Measurements from ENCODE around the gene TMEFF2.

Gene TMEFF2

DNA sequence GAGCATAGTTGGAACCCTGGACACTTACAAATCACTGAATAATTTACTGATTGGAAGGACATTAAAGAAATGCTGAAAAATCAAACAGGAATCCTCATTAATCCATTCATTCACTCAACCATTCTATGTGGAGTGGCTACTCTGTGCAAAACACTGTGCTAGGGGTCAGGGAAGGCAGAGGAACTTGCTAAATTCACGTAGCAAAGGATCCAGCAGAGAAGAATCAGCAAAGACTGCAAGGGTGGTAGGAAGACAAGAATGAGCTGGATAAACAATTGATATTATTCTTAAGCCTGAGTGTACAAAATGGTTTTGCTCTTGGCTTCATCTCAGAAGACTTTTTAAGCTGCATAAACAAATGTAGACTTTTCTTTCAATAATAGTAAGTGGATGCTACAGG, 183.5 kb downstream of the TMEFF2 start:
- Mint-ChIP-seq H3K9me3 (no peaks in the 10 kb centered on the region), H3K4me1 (ENCODE audit: low read depth) (no peaks in the 10 kb centered on the region), H3K27me3 (ENCODE audit: low read depth) (peaks cover 14% of the 10 kb centered on the region), H3K27ac (no peak overlapping the region), H3K4me3 (no peak overlapping the region), H3K36me3 (ENCODE audit: low read depth) (no peaks in the 10 kb centered on the region)

GRCh38 chr2:192010073-192010472, 184.7 kb downstream of the TMEFF2 start:
- Mint-ChIP-seq H3K4me3 (no peak overlapping the region), H3K27ac (no peak overlapping the region), H3K27me3 (ENCODE audit: low read depth) (peaks cover 18% of the 10 kb centered on the region), H3K9me3 (no peaks in the 10 kb centered on the region), H3K36me3 (ENCODE audit: low read depth) (no peaks in the 10 kb centered on the region), H3K4me1 (ENCODE audit: low read depth) (no peaks in the 10 kb centered on the region)

GRCh38 chr2:192007581-192008228, 187.0 kb downstream of the TMEFF2 start:
- no peak overlapping the region for H3K4me3 Mint-ChIP-seq
- H3K36me3 Mint-ChIP-seq (ENCODE audit: low read depth): no peaks in the 10 kb centered on the region
- H3K27ac Mint-ChIP-seq: no peak overlapping the region
- H3K4me1 Mint-ChIP-seq (ENCODE audit: low read depth): no peaks in the 10 kb centered on the region
- peaks cover 10% of the 10 kb centered on the region for H3K27me3 Mint-ChIP-seq (ENCODE audit: low read depth)
- no peaks in the 10 kb centered on the region for H3K9me3 Mint-ChIP-seq

DNA sequence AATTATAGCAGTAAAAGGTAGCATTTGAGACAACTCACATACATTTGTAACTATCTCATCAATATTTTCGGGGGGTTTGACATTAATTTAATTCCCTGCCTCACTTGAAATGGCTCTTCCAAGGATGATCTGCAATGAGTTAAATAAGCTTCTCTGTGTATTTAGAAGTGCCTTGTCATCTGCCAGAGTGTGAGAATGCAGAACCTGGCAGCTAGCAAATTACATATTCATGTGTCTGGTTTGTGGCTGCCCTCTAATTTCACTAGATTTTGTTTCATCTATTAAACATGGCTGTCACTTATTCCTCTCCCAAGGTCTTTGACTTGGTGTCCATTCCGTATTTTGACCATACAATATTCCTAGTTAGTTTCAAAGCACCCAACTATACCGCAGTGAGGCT, 189.5 kb downstream of the TMEFF2 start:
- Mint-ChIP-seq H3K4me3 (no peak overlapping the region), H3K36me3 (ENCODE audit: low read depth) (no peaks in the 10 kb centered on the region), H3K9me3 (no peaks in the 10 kb centered on the region), H3K27ac (no peak overlapping the region), H3K27me3 (ENCODE audit: low read depth) (peaks cover 10% of the 10 kb centered on the region), H3K4me1 (ENCODE audit: low read depth) (no peaks in the 10 kb centered on the region)

DNA sequence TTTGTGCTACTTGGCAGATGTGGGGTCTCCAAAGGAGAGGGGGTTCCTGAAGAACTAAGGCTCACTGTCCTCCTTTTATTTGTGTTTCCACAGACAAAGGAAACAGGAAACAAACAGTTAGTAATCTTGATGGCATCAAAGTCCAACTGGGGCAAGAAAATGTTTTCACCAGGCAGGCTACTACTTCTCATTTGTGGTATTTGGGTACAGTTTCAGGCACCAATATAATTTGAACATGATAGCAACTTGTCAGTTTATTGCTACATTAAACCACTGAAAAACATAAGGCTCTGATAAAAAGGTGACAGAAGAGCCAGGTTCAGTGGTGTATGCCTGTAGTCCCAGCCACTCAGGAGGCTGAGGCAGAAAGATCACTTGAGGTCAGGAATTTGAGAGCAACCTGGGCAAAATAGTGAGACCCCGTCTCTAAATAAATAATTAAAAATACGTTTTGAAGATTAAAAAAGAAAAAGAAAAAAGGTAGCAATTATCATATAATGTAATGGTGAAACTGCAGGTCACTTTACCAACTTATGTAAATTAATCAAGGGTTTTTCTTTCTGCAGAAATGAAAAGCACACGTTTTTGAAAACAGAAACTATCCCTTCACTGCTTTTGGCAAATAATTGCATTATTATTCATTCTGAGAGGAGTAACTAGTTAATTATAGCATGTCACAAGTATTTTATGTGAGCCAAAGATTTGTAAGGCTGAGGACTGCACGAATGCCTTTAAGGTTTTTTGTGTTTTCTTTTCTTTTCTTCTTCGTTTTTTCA, 190.4 kb downstream of the TMEFF2 start:
- Mint-ChIP-seq H3K4me3 (no peak overlapping the region), H3K36me3 (ENCODE audit: low read depth) (no peaks in the 10 kb centered on the region), H3K9me3 (no peaks in the 10 kb centered on the region), H3K4me1 (ENCODE audit: low read depth) (no peaks in the 10 kb centered on the region), H3K27ac (no peak overlapping the region), H3K27me3 (ENCODE audit: low read depth) (peaks cover 10% of the 10 kb centered on the region)

DNA sequence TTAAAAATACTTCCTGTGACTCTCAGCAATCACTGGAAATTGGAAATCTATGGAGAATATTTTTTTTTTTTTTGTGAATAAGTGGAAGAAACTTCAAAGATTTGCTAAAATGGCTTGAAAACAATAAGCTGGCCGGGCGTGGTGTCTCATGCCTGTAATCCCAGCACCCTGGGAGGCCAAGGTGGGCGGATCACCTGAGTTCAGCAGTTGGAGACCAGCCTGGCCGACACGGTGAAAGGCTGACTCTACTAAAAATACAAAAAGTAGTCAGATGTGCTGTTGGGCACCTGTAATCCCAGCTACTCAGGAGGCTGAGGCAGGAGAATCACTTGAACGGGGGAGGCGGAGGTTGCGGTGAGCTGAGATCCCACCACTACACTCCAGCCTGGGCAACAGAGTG, 192.3 kb downstream of the TMEFF2 start:
- H3K4me3 Mint-ChIP-seq: no peak overlapping the region
- H3K27ac Mint-ChIP-seq: no peak overlapping the region
- no peaks in the 10 kb centered on the region for H3K9me3 Mint-ChIP-seq
- no peaks in the 10 kb centered on the region for H3K36me3 Mint-ChIP-seq (ENCODE audit: low read depth)
- H3K27me3 Mint-ChIP-seq (ENCODE audit: low read depth): peaks cover 9% of the 10 kb centered on the region
- H3K4me1 Mint-ChIP-seq (ENCODE audit: low read depth): no peaks in the 10 kb centered on the region

DNA sequence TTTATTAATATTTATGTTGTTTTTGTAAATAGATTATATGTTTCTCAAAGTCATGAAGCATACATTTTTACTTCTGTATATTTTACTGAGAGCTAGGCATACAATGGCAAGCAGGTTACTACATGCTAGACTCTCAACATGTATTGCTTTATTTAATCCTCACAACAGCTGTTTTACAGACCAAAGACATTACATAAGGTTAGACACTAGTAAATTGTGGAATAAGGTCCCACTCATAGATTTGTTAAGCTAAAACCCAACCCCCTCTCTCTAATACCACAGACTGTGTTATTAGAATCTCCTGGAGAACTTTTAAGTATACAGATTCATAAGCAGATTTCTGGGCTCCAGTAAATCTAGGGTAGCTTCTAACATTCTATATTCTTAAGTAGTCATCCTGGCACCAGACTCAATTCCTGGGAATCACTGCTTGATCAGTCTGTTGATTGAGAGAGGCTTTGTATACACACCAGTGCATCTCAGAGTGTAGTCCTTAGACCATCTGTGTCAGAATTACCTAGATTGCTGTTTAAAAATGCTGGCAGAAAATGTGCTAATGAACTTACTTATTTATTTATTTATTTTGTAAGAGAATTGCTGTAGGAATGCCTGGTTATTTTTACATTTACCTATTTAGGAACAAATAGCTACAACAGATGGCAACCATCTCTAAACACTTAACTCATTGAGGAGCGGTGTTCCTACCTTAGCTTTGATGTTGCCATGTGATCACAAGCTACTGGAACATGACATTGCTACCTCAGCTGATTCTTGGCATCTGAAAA, 194.3 kb downstream of the TMEFF2 start:
- Mint-ChIP-seq H3K27me3 (ENCODE audit: low read depth) (peaks cover 7% of the 10 kb centered on the region), H3K4me3 (no peak overlapping the region), H3K36me3 (ENCODE audit: low read depth) (no peaks in the 10 kb centered on the region), H3K9me3 (no peaks in the 10 kb centered on the region), H3K4me1 (ENCODE audit: low read depth) (no peaks in the 10 kb centered on the region), H3K27ac (no peak overlapping the region)

DNA sequence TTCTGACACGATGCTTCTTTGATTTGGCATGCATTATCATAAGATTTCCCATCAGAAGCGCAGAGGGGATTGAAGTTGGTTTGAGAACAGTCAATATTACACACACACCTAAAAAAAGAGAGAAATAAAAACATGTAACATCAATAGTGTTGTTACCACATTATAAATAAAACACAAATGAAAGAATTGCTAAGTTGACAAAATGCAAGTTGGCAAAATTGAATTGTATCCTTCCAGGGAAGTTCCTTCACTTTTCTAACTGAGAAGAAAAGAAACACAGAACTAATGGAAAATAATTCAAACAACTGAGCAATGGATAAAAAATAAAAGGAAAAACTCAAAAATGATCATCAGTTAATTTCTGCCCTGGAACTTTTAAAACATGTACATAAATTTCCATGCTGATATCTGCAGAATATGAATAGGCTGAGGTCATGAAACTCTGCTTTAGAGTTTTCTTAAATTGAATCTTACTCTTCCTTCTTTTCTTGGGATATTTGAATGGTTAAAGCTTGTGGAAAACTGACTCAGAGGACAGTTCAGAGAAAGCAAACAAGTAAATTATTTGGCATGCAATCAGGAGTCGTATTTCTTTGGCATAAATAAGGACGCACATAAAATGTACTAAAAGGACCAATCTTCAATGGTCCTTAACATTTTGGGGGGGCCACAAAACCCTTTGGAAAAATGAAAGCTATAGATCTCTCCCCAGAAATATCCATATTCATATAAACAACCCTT, 195.5 kb downstream of the TMEFF2 start:
- Mint-ChIP-seq H3K36me3 (ENCODE audit: low read depth) (no peaks in the 10 kb centered on the region), H3K9me3 (no peaks in the 10 kb centered on the region), H3K4me3 (no peak overlapping the region)

DNA sequence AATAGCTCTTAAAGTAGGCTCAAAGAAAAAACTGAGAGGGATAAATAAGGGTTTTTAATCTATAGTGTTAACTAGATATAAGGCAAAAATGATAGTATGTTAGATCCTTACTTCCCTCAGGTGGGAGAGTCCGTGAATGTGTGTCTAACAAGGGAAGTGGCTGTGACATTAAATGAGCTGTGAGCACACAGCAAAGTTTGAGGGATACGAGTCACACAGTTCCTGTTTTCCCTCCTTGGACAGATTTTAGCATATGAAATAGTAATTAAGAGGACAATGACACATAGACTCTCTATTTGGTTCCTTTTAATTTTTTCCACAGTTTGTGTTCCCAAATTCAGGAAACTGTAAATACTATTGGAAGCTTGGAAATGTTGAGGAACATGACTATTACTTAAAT, 199.4 kb downstream of the TMEFF2 start:
- Mint-ChIP-seq H3K36me3 (ENCODE audit: low read depth) (no peaks in the 10 kb centered on the region), H3K27me3 (ENCODE audit: low read depth) (peaks cover 4% of the 10 kb centered on the region), H3K4me3 (no peak overlapping the region), H3K27ac (no peak overlapping the region), H3K9me3 (no peaks in the 10 kb centered on the region), H3K4me1 (ENCODE audit: low read depth) (no peaks in the 10 kb centered on the region)

More for the DNA sequence above, 195.5 kb downstream of the TMEFF2 start:
- peaks cover 4% of the 10 kb centered on the region for H3K27me3 Mint-ChIP-seq (ENCODE audit: low read depth)
- H3K27ac Mint-ChIP-seq: no peak overlapping the region
- H3K4me1 Mint-ChIP-seq (ENCODE audit: low read depth): no peaks in the 10 kb centered on the region

DNA sequence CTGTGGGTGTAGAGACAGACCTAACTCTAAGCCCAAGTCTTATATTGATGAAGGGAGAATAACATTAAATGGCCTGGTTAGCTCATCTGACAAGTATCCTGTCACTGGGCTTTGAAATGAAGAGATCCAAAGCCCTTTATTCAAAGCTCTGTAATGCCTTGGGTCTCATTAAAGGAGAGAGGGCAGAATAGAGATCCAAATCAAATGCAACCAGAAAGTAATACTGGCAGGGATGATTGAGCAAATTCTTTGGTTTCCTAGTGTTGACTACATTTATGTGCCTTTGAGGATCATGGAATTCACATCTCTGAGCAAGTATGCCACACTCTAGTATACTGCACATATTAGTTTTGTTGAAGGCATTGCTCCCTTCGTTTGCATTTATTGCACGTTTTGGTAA, 200.0 kb downstream of the TMEFF2 start:
- Mint-ChIP-seq H3K36me3 (ENCODE audit: low read depth) (no peaks in the 10 kb centered on the region), H3K4me1 (ENCODE audit: low read depth) (no peaks in the 10 kb centered on the region), H3K27ac (no peak overlapping the region), H3K27me3 (ENCODE audit: low read depth) (peaks cover 4% of the 10 kb centered on the region), H3K4me3 (no peak overlapping the region), H3K9me3 (no peaks in the 10 kb centered on the region)

DNA sequence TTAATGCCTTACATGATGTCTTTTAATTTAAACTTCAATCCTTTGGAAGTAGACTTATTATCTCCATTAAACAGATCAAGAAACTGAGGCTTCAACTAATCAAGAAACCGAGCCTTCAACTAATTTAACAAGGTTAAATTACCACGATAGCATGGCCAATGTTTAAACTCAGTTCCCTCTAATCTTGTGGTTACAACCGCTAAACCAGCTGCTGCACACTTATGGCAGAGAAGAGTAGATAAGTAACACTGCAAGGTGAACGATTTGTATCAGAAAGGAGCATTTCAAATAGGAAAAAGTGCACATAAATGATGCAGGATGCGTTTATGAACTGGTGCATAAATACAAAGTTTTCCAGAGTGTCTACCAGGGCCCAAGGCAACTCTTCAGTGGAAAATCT, 203.3 kb downstream of the TMEFF2 start:
- Mint-ChIP-seq H3K27ac (no peak overlapping the region), H3K4me1 (ENCODE audit: low read depth) (no peaks in the 10 kb centered on the region), H3K27me3 (ENCODE audit: low read depth) (no peaks in the 10 kb centered on the region), H3K4me3 (no peak overlapping the region), H3K9me3 (no peaks in the 10 kb centered on the region), H3K36me3 (ENCODE audit: low read depth) (no peaks in the 10 kb centered on the region)

DNA sequence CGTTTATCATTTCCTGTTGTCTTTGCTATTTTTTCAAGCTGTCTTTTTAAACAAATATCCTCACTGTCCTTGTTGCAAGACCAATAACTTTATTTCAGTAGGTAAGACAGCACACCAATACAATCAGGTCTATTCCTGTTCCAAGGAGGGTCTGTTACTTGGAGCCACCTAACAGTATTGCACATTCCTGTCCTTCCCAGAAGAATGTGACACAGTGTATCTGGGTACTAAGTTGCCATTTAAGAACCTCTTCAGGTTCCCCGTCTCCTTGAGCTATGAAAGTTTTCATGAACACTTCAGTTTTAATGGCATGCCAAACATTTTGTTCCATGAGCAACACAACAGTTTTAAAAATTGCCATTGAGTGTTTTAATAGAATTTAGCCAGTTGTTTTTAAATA, 209.0 kb downstream of the TMEFF2 start:
- H3K9me3 Mint-ChIP-seq: no peaks in the 10 kb centered on the region
- H3K4me3 Mint-ChIP-seq: no peak overlapping the region
- H3K36me3 Mint-ChIP-seq (ENCODE audit: low read depth): no peaks in the 10 kb centered on the region
- no peaks in the 10 kb centered on the region for H3K4me1 Mint-ChIP-seq (ENCODE audit: low read depth)
- no peak overlapping the region for H3K27ac Mint-ChIP-seq
- H3K27me3 Mint-ChIP-seq (ENCODE audit: low read depth): peaks cover 4% of the 10 kb centered on the region

- H3K36me3 Mint-ChIP-seq (ENCODE audit: low read depth): no peaks in the 10 kb centered on the region
- no peaks in the 10 kb centered on the region for H3K9me3 Mint-ChIP-seq
- H3K4me1 Mint-ChIP-seq (ENCODE audit: low read depth): no peaks in the 10 kb centered on the region
- H3K4me3 Mint-ChIP-seq: no peak overlapping the region
- no peak overlapping the region for H3K27ac Mint-ChIP-seq
- H3K27me3 Mint-ChIP-seq (ENCODE audit: low read depth): peaks cover 4% of the 10 kb centered on the region
Measured at GRCh38 chr2:191983591-191983990, 211.1 kb downstream of the TMEFF2 start.

DNA sequence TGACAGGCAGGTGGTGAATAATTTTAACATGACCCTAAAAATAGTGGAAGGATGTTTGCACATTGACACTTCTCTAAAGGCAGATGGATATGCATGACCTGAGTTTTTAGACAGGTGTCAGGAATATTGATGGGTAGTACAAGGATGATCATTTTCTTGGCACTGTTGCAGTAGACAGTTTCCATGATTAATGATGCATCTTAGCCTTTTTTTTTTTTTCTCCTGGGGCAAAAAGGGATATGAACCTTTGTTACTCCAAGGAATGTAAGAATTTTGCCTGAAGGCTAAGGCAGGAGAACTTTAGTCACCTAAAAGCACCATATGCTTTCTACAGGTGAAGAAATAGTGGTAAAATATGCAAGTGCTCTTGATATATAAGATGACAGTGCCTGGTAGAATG, 211.5 kb downstream of the TMEFF2 start:
- Mint-ChIP-seq H3K4me3 (no peak overlapping the region), H3K9me3 (no peaks in the 10 kb centered on the region), H3K36me3 (ENCODE audit: low read depth) (no peaks in the 10 kb centered on the region), H3K27ac (no peak overlapping the region), H3K4me1 (ENCODE audit: low read depth) (no peaks in the 10 kb centered on the region), H3K27me3 (ENCODE audit: low read depth) (peaks cover 4% of the 10 kb centered on the region)
